ENCODE results near the gene ZNF236.

The ZNF236 gene

DNA sequence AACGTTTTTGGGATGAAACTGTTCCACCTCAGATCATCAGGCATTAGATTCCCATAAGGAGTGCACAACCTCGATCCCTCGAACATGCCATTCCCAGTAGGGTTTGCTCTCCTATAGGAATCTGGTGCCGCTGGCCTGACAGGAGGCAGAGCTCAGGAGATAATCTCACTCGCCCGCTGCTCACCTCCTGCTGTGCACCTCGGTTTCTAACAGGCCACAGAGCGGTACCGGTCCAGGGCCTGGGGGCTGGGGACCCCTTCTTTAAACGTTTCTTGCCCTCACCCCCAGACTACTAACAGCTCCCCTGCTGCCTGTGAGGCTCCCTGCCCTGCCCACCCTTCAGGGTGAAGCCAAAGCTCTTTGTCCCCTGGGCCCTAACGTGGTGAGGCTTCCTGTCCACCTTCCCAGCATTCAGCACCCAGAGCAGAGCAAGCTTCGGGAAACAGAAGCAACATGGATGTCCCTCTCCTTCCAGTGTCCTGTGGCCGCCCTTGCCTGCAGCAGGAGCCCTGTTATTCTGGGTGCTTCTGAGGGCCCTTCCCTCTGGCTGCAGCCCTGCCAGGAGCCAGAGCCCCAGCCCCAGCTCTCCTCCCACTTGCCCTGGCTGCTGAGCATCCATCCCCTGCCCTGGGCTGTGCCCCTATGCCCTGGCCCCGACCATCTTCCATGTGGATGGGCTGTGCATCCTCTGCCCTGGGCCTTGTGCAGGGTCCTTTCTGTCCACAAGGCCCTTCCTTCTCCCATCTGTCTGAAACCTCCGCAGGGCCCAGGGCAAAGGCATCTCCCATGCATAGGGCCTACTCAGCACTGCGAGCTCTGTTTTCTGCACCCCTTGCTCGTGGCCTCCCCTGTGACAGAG lies 170.1 kb downstream of the ZNF236 start:
- no peak for DNase-seq

- DNase-seq = no peak
These were observed 170.7 kb downstream of the ZNF236 start for GRCh38 chr18:76993085-76993382.

- DNase-seq = no peak
These were observed 171.2 kb downstream of the ZNF236 start for GRCh38 chr18:76993573-76993972.

GRCh38 chr18:76994086-76994654 lies 171.8 kb downstream of the ZNF236 start:
- no peak for DNase-seq

GRCh38 chr18:76995896-76996295 lies 173.5 kb downstream of the ZNF236 start:
- DNase-seq = no peak

DNA sequence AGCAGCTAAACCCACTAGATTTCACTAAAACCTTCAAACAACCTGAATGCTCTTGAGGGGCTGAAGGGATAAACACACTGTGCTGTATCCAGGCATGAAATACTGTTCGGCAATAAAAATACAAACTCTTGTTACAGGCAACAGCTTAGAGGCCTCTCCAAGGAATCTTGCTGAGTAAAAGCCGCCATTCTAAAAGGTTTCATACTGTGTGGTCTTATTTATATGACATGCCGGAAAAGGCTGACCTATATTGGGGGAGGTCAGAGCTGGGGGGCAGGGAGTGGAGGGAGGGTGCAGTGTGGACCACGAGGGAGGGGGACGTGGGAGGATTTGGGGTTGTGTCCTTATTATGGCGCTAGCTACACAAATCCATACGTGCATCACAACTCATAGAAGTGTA lies 174.1 kb downstream of the ZNF236 start:
- no peak for DNase-seq

GRCh38 chr18:76997951-76998808 lies 175.8 kb downstream of the ZNF236 start:
- no peak for DNase-seq

GRCh38 chr18:76999077-76999476 lies 176.7 kb downstream of the ZNF236 start:
- no peak for DNase-seq

DNA sequence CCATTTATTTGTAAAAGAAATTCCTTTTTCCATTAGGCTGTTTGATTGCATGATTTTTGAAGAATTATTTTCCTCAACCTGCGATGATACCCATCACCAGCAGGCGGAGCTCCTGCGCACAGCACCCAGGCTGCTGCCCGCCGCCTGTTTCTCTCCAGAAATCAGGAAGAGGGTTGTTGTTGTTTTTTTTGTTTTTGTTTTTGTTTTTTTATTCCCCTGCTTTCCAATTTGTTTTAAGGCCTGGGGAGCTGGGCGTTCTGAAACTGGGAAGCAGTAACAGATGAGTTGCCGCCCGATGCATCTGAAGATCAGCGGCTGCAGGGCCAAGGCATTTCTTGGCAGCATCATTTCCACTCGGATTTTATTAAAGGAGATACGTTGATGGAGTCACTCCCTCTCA lies 178.2 kb downstream of the ZNF236 start:
- DNase-seq = peak; percentile 44

GRCh38 chr18:77001041-77001440 lies 178.7 kb downstream of the ZNF236 start:
- DNase-seq = no peak

DNA sequence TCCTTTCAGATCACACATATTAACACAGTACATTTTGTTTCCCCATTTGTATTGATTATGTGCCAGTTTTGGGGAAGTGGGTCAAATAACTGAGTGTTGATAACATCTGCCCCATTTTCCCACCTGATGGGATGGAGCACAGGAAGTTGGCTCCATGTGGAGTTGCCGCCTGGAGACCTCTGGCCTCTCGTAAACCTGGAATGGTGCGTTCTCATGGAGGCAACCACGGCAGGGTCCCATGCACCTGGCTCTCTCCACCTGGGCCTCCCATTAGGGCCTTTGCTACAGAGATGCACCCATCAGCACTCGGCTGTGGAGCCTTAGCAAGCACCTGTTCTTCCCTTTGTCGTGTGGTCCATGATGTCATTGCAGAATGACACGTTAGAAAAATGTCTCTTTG lies 179.6 kb downstream of the ZNF236 start:
- DNase-seq = no peak

GRCh38 chr18:77002496-77002895 lies 180.1 kb downstream of the ZNF236 start:
- DNase-seq = no peak

DNA sequence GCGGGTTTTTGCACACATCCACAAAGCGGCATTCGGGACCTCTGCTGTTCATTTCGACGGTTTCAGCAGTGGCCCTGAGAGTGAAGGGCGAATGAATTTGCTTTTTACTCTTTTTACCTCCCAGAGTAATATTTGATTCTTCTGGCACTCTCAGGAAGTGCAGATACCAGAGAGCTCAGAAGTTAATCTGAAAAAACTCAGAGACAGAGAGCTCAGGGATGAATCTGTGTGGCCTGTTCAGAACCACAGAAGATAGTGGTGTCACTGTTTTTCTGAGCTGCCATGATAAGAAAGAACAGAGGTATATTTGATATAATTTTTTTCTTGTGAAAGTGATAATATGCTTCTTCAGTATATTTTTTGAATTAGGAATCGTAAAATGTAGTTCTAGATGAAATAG lies 181.0 kb downstream of the ZNF236 start:
- no peak for DNase-seq

- no peak for DNase-seq
These were observed 182.4 kb downstream of the ZNF236 start for GRCh38 chr18:77004555-77005380.

GRCh38 chr18:77005651-77006195 lies 183.4 kb downstream of the ZNF236 start:
- DNase-seq = no peak

- DNase-seq = no peak
These were observed 184.2 kb downstream of the ZNF236 start for GRCh38 chr18:77006305-77007175.

- DNase-seq = no peak
These were observed 184.9 kb downstream of the ZNF236 start for GRCh38 chr18:77007251-77007650.

DNA sequence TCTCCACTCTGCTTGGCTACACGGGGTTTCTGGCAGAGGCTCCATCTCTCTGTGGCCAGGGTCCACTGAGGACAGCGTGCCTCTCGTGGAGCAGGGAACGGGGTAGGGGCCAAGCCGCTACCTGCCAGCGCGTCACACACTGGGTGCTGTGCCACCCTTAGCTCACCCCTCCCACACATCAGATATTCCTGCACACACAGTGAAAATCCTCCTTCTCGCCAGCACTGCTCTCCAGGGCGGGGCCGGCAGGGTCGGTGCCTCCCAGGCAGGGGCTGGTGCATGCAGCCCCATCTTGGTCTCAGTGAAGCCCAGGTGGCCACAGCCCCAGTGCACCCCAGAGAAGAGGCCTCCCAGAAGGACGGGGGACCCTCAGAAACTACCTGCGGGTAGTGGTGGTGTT lies 185.6 kb downstream of the ZNF236 start:
- no peak for DNase-seq

DNA sequence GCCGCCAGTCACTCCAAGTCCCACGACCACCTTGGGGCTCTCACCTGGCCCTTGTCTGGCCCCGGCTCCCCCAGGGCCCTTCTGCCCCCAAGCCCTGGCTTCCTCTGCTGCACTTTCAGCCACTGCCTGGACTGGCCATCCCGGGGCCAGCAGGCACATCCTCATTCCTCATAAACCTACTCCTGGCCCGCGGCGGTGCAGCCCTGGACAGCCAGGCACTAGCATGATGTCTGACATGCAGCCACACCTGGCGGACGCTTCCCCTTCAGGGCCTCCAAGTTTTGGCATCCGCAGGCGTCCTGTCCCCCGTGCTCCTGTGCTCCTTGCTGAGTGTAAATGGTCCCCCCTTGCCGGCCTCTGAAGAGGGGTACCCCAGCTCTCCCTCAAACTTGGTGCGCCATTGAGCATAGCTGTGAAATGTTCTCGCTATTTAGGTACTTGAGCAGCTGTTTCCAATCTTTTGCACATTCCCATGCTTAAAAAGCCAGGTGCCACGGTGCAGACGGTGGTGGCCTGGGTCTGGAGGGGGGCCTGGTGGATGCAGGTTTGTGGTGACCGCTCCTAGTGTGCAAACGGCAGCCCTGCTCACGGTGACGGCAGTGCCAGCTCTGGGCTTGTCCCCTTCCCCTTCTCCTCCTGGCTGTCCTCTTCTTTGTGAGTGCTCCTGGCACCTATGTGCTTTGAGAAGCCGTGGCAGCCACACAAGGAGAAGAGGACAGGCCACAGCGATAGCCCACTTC lies 186.4 kb downstream of the ZNF236 start:
- DNase-seq = no peak

DNA sequence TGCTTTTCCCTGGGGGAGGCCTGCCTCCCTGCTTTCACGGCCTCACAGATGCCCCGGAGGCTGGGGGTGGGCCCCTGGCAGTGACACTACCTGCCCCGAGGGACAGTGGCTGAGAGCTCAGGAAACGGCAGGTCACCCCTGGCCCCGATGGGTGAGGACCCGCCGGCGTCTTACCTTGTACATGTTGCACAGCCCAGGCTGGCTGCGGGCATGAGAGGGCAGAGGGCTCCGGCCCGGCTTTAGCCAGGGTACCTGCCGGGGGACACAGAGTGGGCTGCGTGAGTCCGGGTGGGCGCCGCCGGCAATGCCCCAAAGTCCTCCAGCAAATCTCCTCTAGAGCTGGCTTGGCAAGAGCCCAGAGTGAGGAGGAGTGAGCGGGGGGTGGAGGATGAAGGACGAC lies 187.3 kb downstream of the ZNF236 start:
- no peak for DNase-seq

GRCh38 chr18:77012120-77012519 lies 189.8 kb downstream of the ZNF236 start:
- DNase-seq = no peak
